ENCODE data around the gene CYRIA.

Gene CYRIA

DNA sequence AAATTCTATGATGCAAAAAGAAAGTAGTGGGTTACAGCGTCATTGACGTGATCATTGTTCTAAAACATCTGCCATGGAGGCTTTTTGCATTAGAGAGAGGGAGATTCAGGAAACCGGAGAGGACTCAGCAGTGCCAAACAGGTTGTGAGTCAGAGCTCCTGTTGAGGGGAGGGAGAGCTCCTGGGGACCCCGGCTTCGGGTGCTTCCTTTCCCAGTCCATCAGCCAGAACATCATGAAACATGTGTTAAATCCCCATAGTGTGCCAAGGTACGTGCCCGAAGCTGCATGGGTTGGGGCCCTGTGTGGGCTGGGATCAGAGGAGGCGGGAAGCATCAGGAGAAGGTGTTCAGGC, 791 bp upstream of the CYRIA start:
- DNase-seq: no peak

DNA sequence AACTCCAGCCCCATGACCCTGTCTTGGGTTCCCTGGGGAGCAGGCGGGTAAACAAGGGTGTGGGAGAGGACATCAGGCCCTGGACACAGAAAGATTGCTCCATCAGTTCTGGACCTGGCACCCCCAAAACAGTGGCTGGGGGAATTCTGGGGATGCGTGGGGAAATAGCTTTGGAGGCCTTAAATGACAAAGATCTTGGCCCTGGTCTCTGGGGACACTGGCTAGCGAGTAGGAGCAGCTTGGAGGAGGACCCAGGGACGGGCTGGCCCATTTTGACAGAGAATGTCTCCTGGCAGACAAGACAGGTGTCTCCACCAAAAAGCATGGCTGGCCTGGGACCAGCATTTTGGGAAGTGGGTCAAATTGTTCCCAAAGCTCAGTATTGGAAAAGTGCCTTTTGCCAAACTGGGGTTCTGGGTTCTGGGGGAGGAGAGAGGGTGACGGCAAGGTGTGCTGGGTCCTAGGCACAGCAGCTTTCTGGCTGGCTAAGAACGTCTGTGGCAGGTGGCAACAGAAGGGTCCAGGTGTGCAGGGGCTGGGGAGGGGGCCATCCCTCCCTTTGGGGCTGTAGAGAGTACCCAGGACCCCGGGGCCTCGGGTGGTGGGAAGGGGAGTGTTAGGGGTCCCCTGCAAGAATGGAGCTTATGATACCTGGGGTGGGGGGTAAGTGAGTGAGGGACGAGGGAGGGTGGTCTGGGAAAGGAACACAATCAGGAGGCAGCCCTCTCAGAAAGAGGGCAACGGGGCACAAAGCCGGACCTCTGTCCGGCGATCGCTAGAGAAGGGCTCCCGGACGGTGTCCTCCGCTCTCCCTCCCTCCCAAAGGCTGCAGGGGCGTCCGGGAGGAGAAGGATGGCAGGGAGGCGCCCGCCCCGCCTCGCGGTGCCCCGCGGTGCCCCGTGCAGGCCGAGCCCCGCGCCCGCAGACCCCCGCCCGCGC, 556 bp downstream of the CYRIA start:
- DNase-seq: no peak

DNA sequence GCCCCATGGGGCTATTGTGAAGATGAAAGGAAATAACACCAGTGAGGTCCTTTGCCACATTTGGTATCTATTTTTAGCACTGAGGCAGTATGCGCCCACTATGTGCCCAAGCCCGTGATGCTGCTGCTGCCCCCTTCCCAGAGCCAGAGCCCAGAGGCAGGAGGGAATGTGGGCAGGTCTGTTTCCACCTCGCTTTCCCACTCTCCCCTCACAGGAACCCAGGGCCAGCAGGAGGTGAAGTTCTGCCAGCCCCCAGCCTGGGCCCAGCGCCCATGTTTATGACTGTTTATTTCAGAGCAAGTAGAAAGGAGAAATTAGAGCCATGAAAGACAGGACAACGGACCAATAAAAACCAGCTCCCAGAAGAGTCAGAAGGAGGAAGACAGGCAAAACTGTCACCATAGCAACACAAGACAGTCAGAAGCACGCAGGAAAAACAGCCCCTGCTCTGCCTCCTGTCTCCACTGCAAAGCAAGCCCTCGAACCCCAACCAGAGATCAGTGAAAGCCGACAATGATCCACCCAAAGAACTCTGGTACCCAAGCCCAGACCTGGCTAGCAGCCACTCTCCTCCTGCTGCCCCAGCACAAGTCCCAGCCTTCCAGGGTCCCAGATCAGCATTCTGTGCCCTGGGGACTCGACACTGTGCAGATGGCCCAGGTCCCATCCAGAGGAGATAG, 1.4 kb downstream of the CYRIA start:
- no peak for DNase-seq

DNA sequence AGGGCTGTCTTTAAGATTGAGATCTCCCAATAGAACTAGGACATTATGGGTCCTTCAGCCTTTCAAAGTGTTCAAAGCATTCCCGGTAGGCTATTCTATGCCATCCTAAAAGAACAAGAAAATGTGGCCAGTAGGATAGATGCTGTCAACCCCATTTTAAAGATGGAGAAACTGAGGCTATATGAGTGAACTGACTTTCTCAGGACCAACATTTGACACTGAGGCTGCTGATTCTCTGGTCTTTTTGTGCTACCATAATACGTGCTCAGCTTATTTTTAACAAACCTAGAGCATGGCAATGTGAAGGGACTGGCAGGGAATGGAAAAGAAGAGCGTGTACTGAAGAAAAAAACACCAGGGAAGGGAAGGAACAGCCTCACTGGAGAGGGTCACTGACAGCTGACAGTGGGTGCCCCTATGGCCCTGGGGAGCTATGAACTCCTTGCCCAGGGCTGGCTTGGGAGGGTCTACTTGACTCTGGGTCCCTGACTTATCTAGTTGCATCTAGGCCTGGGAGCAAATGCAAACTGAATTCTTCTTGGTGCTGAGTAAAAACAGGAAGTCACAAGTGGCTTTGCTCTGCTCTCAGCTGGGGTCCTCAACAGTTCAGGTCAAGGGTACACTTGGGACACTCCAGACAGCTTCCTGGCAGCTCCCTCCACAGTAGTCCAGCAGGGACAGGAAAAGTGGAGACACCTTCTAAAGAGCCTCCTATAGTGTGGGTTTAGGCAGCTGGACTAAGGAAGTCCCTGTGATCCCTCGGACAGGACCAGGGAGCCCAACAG, 2.3 kb downstream of the CYRIA start:
- no peak for DNase-seq

DNA sequence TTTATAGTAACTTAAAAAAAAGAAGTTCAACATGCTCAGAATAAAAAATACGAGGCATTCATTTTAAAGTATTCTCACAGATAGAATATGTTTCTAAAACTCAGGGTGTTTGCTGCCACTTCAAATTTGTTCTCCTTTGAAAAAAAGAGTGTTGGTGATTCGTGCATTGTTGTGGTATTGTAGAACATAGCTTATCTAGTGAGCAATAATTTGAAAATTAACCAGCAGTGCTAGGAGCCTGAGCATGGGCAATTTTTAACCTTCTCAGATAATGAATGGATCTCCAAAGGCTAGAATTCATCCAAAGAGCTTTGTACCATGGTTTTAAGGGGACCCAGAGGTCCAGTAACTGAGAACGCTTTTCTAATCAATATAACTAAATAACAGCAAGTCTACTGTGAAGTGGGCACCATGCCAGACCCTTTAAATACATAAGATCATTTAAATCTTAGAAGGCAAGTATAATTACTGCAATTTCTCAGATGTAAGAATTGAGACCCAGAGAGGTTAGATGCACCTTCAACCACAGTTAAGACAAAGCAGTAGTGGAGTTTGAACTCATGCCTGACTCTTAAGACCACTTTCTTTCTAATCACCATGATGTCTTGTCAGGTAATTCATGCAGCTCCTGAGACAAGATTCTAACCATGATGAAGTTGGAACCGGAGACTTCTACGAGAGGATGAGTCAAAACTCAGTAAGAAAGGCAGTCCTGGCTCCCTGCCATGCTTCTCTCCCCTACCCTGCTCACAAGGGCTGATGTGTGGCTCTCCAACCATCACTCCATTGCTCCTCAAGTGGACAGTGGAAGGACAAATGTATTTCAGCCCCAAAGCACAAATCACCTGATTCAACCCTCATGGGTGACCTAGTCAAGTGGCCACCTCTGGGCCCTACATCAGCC, 3.4 kb downstream of the CYRIA start:
- DNase-seq: no peak

DNA sequence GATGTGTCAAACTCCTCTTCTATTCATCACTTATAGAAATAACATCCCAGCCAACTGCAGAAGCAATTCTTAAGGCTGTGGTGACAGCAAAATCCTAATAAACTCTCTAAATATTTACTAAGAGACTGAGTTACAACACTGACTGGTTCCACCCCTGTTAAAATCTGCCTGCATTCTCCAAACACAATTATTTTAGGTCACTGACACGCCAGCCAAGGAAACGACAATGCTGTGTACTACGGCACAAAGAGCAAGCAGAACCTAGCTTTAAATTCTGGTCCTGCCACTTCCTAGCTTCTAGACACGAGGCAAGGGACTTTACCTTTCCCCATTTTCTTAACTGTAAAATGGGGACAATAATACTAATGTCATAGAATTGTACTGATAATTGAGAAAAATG, 4.1 kb downstream of the CYRIA start:
- DNase-seq: no peak

DNA sequence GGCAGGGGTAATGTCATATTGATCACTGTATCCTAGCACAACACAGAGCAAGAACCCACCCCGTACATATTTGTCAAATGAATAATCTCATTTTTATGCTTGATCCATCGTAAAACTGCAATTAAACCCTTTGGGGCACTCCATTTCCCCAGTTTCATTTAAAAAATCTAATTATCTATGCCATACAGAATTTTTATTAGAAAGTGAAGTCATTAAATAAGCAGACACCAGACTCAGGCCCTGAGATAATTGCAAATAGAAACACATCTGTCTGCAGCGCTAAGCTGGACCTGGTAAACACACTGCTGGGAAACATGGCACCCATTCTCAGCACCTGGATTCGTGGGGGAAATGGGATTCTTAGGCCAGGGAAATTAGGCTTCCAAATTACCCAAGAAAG, 5.1 kb downstream of the CYRIA start:
- DNase-seq: no peak

DNA sequence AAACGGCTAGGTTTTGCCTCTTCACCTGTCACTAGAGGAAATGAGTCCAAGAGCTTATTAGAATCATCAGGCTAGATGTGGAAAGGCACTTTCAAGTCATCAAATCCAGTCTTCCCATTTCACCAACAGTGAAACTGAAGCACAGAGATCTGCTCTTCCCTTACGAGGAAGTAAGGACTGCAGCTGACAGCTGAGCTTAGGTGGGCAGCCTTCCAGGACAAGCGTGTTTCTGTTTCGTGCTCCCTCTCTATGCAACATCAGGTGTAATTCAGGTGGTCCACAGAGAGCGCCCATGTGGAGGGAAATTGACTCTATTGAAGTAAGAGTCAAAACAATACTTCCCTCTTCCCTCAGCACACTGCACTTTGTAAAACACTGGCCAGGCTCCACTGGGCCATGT, 5.5 kb downstream of the CYRIA start:
- no peak for DNase-seq

DNA sequence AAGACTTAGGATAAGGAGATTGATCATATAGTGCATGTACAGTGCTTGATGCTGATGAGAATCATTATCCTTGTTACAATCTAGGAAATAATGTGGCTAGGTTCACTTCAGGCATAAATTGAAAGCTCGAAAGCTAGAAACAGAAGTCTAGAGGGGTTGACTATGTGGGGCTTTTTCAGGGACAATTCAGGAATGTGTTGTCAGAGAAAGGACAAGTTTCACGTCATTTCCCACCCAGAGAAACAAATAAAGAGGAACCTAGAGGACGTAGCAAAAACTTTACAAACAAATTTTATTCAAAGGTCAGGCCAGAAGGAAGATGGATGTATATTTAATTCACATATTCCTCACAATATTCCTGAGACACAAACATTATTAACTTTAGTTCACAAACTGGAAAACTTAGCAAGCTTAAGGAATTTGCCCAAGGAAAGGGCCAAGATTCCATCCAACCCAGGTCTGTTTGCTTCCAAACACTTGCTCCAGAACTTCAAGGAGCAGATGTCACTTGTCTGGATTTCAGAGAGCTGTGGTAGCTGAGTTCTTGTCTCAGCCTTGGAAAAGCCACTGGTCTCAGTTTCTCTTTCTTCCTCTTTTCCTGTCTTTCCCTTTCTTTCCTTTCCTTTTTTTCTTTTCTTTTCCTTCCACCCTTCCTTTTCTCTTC, 7.4 kb downstream of the CYRIA start:
- DNase-seq: no peak

DNA sequence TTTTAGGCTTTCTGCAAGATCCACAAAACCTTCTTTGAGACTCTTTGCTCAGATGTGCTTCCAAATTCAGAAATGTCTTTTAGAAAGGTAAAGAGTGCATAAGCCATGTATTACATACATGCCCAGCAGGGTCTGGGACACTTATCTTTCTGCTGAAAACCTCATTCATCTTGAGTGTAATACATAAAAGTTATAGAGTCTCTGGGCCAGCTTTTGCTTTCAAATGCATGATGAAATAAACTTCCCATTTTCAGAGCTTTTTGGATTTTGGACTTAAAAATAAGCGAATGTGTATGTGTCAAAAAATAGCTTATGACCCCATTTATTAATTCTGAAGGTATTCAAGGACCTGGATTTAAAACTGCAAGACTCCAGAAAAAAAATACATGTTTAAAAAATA, 8.0 kb downstream of the CYRIA start:
- DNase-seq: no peak

DNA sequence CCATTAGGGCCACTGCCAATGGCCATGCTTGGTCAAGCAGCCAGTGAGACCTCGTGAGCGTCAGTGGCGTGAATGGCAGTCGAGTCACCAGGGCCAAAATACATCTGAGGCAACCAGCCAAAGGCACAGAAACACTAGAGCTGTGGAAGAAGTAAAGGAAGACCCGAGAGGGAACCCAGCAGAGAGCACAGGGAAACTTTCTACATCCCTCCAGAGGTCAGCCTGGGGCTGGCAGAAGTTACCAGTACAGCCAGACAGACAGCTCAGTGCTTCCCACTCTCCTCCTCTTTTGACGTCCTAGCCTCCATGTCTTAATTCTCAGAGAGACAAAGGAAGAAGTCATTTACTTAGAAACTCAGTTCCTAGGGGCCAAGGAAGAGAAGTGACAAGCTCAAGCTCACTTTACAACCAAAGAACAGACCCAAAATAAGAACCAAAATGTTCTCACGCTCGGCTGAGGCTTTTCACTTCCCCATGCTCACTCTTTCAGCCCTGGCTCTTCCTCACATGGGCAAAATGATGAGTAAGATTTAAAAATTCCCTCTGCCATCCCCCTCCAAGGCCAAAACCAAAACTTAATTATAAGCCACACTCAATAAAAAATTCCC, 8.7 kb downstream of the CYRIA start:
- no peak for DNase-seq

DNA sequence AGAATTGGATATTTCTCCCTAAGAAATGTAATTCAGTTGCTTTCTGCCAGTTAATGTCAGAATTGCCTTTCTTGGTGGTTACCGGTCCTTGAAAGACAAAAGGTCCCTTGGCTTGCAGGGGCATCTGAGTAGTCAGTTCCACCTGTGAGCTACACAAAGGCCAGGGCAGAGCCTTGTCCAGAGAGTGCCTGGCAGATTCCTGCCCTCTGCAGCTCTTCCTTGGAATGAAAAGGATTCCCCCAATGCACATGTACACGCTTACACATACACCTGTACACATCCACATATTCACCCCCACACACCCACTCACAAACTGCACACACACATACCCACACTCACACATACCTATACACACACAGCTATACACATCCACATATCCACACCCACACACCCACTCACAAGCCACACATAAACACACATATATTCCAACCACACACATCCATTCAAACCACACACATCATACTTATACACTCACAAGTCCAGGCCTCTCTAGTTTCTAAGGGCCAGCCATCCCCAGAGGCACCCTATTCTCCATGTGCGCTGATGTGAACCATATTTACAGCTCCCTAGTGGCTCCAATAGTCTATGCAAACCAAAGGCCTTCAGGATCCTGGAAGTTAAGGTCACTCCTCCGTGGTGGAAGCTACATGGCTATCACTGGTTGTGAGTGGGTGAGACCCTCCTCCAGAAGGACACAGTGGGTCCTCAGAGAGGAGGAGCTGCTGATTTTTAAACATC, 9.6 kb downstream of the CYRIA start:
- DNase-seq: no peak

DNA sequence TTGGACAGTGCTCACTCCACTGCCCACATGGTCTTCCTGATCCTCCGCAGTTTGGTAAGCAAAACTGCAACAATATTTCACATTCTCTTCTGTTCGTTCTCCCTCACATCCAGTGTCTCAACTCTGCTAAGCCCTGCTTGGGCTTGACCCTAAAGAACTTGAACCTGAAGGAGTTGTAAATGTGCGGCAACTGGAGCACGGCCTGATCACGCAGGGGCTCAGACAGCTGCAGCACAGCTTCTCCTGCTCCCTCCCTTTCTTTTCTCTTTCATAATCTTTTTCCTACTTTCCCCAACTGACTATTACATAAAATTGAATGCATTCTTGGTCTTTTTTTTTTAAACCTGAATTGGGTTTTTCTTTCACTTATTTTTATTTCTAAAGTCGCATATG, 10.2 kb downstream of the CYRIA start:
- no peak for DNase-seq

DNA sequence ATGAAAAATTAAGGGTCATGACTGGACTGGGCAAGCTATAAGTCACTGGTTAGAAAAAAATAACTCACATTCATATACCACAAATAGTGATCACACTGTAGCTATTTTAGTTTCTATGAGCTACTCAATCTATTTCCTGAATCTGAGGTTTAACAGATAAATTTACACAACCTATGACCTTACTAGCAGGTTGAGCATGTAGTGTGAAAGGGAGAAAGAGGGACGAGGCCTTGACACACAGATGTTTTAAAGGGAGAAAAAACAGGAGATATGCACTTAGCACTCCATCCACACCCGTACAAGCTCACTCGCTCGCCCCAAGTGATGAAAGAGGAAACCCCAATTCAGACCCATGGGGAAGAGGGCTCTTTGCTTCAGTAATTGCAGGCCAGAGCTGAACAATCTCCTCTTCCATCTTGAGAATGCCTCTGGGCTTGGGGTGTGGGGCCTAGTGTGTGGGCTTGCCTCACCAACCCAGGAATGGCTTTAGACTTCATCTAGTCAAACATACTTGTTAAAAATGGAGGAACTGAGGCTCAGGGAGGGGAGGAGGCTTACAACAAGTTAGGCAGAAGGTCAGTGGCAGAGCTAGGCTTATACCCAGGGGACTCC, 10.7 kb downstream of the CYRIA start:
- no peak for DNase-seq

DNA sequence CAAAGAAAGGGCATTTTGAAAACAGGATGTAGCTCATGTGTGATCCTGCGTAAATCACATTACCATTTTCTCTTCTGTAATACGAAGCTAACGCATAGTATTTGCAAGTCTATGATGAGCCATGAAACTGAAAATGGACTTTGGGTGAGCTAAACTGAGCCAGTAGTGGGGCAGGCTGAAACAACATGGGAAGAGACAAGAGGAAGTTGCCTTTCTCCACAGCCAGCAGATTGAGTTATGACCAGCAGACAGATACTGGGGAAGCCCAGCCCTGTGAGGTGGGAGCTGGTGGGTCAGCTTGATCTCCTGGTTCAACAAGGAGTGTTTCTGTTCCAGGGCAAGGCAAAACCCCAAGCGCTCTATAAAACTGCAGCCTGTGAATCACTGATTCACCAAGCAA, 11.8 kb downstream of the CYRIA start:
- no peak for DNase-seq

DNA sequence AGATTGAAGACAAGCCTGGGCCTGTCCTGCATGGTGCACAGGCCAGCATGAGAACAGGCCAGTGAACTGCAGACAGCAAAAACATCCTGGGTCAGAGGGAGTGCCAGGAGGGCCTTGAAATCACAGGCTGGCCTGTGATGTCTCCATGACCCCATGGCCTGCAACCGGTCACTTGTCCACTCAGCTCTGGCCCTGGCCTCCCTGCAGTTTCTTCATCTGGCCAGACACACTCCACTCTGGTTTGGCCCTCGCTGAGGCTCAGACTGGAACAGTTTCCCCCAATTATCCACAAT, 12.6 kb downstream of the CYRIA start:
- no peak for DNase-seq

DNA sequence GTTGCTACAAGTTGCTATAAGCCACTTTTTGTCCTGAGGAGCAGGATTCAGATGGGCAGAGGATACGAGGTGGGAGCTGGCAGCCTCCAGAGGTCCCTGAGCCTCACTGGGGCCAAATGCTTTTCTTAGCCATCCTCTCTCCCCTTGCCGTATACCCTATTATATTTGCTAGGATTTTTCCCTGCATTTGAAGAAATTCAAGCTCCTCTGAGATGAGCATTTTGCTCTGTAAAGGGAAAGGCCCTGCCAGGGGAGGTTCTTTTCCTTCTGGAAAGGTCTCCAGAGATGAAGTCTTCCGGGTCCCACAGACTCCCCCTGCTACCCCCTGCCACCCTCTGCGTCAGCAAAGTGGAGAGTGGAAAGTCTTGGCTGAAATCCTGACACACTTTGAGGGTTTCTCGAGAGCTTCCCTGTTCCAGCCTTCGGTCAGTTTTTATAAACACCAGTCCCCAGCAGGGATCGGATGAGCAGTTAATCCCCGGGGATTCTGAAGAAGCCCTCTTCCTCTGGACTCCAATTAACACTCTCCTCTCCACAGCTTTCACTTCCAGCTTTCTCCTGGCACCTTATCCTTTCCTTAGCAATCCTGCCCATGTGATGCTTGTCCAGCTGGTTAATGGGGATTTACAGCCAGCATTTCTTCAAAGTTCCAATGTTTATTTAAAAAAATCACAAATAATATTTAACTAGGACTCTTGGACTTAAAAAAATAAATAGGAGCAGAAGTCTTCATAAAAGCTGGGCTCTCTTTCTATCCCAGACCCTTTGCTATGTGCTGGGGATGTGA, 13.1 kb downstream of the CYRIA start:
- no peak for DNase-seq

DNA sequence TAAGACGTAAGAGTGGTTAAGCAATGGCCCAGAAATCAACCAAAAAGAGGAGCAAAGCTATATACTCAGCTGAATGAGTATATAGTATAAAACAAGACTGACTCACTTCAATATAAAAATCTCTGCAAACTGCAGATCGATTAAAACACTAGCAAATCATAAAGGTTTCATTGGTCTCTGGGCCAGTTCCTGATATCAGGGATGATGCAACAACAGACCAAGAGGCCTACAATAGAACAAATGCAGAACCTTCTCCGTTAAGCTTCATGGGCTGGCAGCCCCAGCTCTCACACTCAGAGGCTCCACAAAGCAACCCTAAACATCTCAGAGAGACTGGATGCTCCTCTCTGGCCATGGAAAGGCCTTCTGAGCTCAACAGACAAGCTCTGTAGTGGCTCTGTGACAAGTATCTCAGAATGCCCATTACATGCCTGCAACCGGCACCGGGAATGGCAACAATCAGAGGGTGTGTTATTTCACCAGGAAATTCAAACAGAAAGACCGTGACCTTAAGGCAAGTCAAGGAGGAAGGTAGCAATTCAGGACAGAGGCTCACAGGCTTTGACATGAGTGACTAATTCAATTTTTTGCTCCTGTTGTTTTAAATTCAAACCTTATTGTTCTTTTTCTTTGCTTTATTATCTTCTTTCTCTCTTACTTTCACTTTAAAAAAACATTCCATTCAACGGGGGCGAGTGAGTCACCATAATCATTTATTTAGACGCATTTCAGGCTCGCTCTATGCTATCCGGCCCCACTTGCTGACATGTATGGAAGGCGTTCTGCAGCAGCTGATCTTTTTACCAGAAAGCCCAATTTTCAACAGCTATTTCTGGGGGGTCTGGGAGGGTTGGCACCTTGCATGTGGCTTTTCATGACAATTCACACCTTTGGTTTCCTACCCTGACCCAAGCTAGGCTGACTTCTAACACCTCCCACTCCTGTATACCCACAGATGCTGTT, 15.1 kb downstream of the CYRIA start:
- no peak for DNase-seq
